GM18507 (cell line): ENCODE data around the gene CMTM8.
A peak's percentile ranks its signal among the peaks of the same experiment; 100 is the strongest.
"Not testable (repeated sequence)": the region's sequence is repeated elsewhere in the genome, so short reads cannot be mapped to it uniquely, and the experiment has no call there.

Source experiments
- DNase-seq: peaks from one replicate; pipeline ENCODE4 v3.0.0; 2011; ENCODE audit warnings: low read depth; ENCODE audit not compliant: insufficient read length; ENCODE audit errors: extremely low spot score
- FAIRE-seq: peaks from 2 replicates; lab custom pipeline; 2011; peaks lifted over from hg19 to GRCh38; lab: Jason Lieb, UNC

The CMTM8 gene, protein sequence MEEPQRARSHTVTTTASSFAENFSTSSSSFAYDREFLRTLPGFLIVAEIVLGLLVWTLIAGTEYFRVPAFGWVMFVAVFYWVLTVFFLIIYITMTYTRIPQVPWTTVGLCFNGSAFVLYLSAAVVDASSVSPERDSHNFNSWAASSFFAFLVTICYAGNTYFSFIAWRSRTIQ

DNA sequence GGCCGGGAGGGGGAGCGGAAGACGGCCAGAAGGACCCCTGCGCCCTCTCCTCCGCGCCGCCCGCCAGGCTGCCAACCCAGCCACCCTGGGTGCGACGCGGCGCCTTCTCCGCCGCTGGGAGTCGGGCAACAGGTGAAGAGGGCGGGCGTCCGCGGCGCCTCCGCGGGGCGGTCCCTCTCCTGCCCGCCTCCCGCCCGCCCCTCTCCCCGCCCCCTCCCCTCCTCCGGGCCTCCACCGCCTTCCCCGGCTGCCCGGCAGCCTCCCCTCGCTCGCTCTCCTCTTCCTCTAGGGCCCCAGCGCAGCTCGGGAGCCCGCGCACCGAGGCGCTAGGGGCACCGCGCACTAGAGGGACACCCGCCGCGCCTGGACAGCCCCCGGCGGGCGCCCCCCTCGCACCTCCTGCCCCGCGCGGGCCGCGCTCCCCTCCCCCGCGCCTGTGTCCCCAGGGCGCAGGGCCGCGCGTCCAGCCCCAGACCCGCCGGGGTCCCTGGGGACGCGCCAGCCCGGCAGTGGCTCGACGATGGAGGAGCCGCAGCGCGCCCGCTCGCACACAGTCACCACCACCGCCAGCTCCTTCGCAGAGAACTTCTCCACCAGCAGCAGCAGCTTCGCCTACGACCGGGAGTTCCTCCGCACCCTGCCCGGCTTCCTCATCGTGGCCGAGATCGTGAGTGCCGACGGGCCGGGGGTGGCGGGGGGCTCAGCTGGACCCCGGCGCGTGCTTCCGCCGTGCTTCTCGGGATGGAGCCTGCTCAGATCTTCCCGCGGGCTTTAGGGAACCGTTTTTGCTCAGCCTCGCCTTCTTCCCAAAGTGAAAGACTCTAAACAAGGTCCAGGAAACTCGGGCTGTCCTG, at the start of gene CMTM8:
Gene CMTM8, plus strand, starts transcription at position 228 of the 854 bp plus-strand sequence. Its CDS starts 293 bp downstream, at position 521.
- FAIRE-seq (no peak), DNase-seq (peak; percentile 17)

GRCh38 chr3:32189693-32190092, 48.8 kb upstream of the CMTM8 start:
- no peak for DNase-seq
- FAIRE-seq = no peak

DNA sequence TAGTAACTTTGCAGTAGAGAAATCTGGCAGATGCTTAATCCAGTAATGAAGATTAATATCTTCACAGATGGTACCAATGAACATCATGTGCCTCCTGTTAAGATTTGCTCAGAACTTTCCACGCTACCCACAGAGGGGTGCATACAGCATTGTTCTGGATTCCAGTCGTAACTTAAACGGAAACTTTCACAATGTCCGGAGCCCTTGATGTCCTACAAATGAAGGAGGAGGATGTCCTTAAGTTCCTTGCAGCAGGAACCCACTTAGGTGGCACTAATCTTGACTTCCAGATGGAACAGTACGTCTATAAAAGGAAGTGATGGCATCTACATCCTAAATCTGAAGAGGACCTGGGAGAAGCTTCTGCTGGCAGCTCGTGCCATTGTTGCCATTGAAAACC, 47.9 kb upstream of the CMTM8 start:
- not testable (repeated sequence) for DNase-seq, FAIRE-seq

DNA sequence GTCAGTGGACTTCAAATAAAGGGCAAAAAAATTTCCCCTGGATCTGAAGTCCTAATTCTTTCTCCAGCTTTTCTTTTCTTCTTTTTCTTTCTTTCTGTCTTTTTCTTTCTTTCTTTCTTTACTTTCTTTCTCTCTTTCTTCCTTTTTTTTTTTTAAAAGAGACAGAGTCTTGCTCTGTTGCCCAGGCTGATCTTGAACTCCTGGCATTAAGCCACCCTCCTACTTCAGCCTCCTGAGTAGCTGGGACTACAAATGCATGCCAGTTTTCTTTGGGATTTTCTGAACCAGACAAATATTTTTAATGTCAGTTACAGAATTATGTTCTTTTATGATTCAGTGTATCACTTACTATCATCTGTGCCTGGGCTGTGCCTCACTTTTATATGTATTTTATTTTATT, 45.4 kb upstream of the CMTM8 start:
- no peak for FAIRE-seq
- no peak for DNase-seq

GRCh38 chr3:32194653-32195052, 43.8 kb upstream of the CMTM8 start:
- DNase-seq (no peak), FAIRE-seq (no peak)

GRCh38 chr3:32195995-32196540, 42.4 kb upstream of the CMTM8 start:
- DNase-seq = no peak
- FAIRE-seq = no peak

DNA sequence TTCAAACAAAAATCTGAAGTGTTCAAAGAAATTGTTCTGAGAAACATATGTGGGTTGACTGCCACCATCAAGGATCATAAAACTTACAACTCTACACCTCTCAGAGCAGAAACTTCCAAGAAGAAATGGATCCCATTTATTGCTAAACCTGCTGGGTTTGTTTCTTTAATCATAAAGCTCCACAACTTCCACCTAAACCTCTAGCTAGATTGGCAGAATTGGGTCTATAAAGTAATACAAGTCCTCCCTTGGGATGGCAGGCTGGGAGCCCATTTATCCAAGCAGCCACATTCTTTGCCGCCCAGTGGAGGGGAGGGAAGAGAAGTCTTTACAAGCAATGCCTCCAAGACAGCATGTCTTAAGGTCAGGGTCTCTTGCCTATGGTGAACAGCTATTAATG, 40.5 kb upstream of the CMTM8 start:
- FAIRE-seq = no peak

GRCh38 chr3:32198714-32199113, 39.8 kb upstream of the CMTM8 start:
- FAIRE-seq (no peak), DNase-seq (no peak)

More for the DNA sequence above, 40.5 kb upstream of the CMTM8 start:
- no peak for DNase-seq

GRCh38 chr3:32200490-32200889, 38.0 kb upstream of the CMTM8 start:
- DNase-seq = no peak
- FAIRE-seq = no peak

DNA sequence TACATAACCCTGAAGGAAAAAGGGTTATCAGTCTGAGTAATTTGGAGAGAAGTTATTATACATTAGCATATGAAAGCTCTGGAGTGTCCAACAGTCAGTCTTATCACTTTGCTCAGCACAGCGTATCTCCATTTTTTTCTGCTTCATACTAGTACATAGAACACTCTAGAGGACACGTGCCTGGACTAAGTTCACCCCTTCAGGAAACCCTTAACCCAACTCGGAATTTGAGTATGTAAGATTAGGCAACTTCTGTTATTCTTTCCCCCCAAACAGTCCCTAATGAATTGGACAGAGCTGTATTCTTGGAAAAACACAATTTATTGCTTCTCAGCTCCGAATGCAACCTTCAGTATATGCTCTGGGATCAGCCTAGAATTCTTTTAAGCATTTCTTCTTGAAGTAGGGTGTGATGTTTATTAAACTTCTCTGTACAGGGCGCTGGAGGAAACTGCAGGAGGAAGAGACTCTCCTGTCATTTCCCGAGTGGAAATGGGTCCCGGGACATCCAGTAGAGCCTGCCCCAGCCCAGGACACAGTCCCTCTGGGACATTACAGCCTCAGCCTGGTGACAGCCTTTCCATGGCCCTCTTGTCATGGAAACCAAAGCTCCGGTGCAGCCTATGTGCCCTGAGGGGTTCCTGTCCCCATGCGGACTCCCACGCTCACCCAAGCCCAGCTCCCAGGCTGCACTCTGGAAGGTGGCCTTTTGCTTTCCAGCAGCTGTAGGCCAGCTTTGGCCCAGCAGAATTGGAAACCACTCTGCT, 37.3 kb upstream of the CMTM8 start:
- FAIRE-seq = no peak
- no peak for DNase-seq

DNA sequence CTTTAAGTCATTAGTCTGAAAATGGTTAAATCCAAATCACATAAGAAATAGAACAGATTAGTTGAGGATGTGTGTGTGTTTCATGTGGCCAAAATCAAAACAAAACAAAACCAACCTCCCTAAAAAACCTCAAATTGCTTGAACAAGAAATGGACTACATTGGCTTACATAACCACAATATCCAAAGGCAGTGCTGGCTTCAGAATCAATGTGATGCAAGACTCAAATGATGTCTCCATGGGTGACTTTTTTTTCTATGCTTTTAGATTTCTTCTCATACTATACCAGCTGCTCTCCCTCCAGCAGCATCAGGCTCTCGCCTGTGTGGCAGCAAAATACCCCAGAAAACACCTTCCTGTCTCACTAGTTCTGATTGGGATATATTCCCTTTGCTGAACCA, 36.0 kb upstream of the CMTM8 start:
- DNase-seq = no peak
- FAIRE-seq = no peak

DNA sequence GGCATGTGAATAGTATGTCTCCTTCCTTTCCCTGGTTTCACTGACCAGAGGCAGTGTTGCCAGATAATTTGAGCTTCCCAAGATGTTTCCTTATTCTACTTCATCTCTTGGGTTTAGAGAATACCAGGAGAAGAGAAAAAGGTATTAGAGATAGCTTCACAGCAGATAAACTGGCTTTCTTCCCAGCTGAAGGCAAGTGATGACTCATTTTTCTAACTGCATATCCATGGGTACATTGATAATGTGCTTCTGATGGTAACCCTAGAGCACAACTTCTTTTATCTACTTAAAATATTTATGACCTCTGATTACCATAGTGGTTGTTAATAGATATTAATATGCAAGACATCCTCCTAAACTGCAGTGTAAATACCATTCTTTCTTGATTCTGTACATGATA, 34.6 kb upstream of the CMTM8 start:
- DNase-seq (no peak), FAIRE-seq (no peak)

- DNase-seq (no peak), FAIRE-seq (no peak)
Measured at GRCh38 chr3:32208447-32208846, 30.0 kb upstream of the CMTM8 start.

DNA sequence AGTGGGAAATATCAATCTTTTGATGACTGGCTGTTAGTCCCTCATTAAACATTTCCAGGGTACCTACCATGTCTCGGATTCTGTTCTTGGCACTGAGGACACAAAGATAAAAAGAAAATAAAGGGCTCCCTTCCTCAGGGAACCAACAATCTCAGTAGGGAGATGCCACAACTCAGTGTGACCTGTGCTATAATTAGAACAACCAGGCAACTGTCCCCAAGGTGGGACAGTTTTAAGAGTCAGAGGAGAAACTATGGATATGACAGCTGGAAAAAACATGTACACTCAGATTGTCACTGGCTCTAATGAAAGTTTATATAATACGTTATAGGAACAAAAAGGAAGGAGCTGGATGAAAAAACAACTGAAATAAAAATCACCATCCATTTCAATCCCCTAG, 23.3 kb upstream of the CMTM8 start:
- no peak for DNase-seq
- FAIRE-seq = no peak

DNA sequence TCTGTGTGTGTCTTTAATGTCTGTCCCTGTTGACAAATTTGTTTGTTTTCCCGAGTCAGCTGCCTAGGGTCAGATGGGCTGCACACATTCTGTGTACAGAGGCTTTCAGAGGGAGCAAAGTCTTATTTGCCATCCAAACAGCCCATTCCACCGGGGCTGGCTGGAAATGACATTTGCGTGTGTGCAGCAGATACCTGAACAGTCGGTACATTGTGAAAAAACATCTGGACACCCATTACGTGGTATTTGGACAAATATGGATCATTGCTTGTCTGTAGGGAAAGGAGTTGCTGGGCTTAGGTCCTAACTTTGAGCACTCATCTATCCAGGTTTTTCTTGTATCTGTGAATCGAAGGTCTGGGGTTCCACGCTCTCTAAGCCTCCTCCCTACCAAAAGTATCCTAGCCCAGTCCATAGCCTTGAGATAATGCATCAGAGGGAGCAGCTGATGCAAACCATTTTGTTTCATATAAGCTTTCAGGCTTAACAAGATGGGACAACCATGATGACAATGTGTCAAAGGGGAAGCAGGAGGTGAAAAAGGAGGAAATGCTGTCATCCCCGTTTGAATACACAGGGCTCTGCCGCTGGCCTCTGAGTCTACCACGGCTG, 22.2 kb upstream of the CMTM8 start:
- FAIRE-seq = no peak

DNA sequence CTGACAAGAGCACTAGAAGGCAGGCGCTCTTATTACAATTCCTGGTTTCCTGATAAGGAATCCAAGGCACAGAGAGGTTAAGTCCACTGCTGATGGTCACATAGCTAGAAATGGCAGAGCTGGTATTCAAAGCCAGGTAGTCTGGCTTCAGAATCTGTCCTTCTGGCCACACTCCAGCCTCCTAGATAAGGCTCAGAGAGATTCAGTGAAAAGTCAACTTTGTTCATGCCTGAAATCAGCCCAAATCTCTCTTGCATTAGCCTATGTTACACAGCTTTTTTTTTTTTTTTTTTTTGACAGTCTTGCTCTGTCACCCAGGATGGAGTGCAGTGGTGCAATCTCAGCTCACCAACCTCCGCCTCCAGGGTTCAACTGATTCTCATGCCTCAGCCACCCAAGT, 21.1 kb upstream of the CMTM8 start:
- FAIRE-seq (no peak), DNase-seq (no peak)

More for the DNA sequence above, 22.2 kb upstream of the CMTM8 start:
- DNase-seq = no peak

DNA sequence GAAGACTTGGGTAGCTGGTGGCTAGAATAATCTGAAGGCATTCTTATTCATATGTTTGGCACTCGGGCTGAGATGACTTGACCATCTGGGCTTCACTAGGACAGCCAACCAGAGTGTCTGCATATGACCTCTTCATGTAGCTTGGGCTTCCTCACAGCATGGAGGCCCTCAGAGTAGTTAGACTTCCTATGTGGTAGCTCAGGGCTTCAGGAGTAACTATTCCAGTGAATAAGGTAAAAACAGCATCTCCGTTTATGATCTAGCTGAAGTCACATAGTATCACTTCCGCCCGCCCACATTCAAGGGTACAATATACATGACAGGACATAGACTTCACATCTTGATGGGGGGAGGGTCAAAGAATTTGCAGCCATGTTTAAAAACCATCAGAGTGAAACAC, 18.9 kb upstream of the CMTM8 start:
- DNase-seq = no peak
- no peak for FAIRE-seq

GRCh38 chr3:32220006-32220405, 18.5 kb upstream of the CMTM8 start:
- no peak for DNase-seq
- no peak for FAIRE-seq

GRCh38 chr3:32222950-32223349, 15.5 kb upstream of the CMTM8 start:
- FAIRE-seq (no peak), DNase-seq (no peak)

DNA sequence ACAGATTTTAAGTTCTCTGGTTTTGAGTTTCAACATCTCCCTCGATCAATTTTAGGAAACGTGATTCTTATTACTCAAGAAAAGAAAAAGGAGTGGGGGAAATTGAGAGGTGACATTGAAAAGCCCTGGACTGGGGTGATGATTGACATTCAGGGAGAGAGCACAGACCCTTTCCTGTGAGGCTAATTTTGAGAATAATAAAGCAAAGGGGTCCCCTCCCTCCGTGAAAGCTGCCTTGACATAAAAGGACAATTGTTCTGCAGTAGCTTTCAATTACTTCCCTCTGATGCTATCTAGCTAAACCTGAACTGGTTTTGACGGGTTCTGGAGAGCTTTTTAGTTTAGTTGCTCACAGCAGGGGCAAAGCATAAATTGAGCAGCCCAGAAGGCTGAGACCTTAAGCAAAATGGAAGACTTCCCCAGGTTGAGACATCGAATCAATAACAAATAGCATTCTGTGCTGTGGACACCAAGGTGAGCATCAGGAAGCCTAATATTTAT, 14.4 kb upstream of the CMTM8 start:
- DNase-seq (no peak), FAIRE-seq (no peak)
